CD14-positive monocyte (primary cell): ENCODE measurements around the gene ZNF687. TPM values are rescaled to one million over a fixed set of nuclear protein-coding genes. Genes with fewer than 3 reads are reported as not detected.

Source experiments
- DNase-seq, 3 donors: peaks; one replicate each; pipeline ENCODE4 v3.0.0-alpha.2; 2011 to 2022
- H2AFZ ChIP-seq: 2 replicates; pipeline ENCODE4 v1.6.0; 2012; ENCODE audit warnings: mild to moderate bottlenecking, low read depth, low read length, inconsistent platforms; ENCODE audit not compliant: insufficient read depth, poor library complexity, severe bottlenecking
- H3K27ac ChIP-seq, 2 donors: 1 replicate in 1 of 2; 2 replicates in 1 of 2; pipeline ENCODE4 v1.5.1; 2012 to 2013; ENCODE audit warnings: low read length in 2 of 2, control low read depth in 1 of 2, inconsistent platforms in 1 of 2, low read depth in 1 of 2, mild to moderate bottlenecking in 1 of 2
- H3K27me3 ChIP-seq, 2 donors: one replicate each; pipeline versions ENCODE4 v1.6.0 to v1.6.1; 2011 to 2013; ENCODE audit warnings: low read length in 2 of 2; ENCODE audit not compliant: control insufficient read depth in 2 of 2, insufficient read depth in 2 of 2
- H3K36me3 ChIP-seq, 2 donors: replicated peaks in 1 of 2; 1 replicate in 1 of 2; 2 replicates in 1 of 2; pipeline versions ENCODE4 v1.5.1 to v1.6.1; 2012 to 2013; ENCODE audit warnings: low read length in 2 of 2, control low read depth in 1 of 2, inconsistent platforms in 1 of 2, mild to moderate bottlenecking in 1 of 2; ENCODE audit not compliant: insufficient read depth in 2 of 2, control insufficient read depth in 1 of 2
- H3K4me1 ChIP-seq, 2 donors: 1 replicate in 1 of 2; 2 replicates in 1 of 2; pipeline versions ENCODE4 v1.5.1 to v1.6.1; 2012 to 2013; ENCODE audit warnings: low read length in 2 of 2, control low read depth in 1 of 2, inconsistent platforms in 1 of 2, mild to moderate bottlenecking in 1 of 2, moderate library complexity in 1 of 2; ENCODE audit not compliant: insufficient read depth in 2 of 2, control insufficient read depth in 1 of 2
- H3K4me2 ChIP-seq: replicated peaks from 2 replicates; pipeline ENCODE3; 2012; ENCODE audit warnings: low read length, moderate library complexity, mild to moderate bottlenecking; ENCODE audit not compliant: poor library complexity, severe bottlenecking; ENCODE audit errors: extremely low read depth
- H3K4me3 ChIP-seq, 3 experiments: fragments of 200-600 bp in 1 of 3; sonication (generic) in 1 of 3; replicated peaks in 1 of 3; 1 replicate in 2 of 3; 2 replicates in 1 of 3; pipeline ENCODE4 v1.5.1; 2011 to 2013; ENCODE audit warnings: low read length in 3 of 3, mild to moderate bottlenecking in 3 of 3, control low read depth in 2 of 3, low read depth in 2 of 3, inconsistent platforms in 1 of 3, moderate library complexity in 1 of 3
- H3K79me2 ChIP-seq: 2 replicates; pipeline ENCODE4 v1.6.0; 2012; ENCODE audit warnings: mild to moderate bottlenecking, control low read depth, inconsistent platforms, low read length, moderate library complexity; ENCODE audit not compliant: insufficient read depth
- H3K9ac ChIP-seq: 2 replicates; pipeline ENCODE4 v1.6.0; 2017; ENCODE audit warnings: low read length, mild to moderate bottlenecking; ENCODE audit not compliant: insufficient read depth, poor library complexity, severe bottlenecking
- H3K9me3 ChIP-seq, 2 donors: replicated peaks in 1 of 2; 1 replicate in 1 of 2; 2 replicates in 1 of 2; pipeline versions ENCODE4 v1.5.1 to v1.6.1; 2012 to 2013; ENCODE audit warnings: low read length in 2 of 2, control low read depth in 1 of 2; ENCODE audit not compliant: control insufficient read depth in 1 of 2, insufficient read depth in 1 of 2
- H4K20me1 ChIP-seq: 2 replicates; pipeline ENCODE4 v1.6.0; 2012; ENCODE audit warnings: mild to moderate bottlenecking, low read length, control low read depth, moderate library complexity; ENCODE audit not compliant: insufficient read depth
- H3K27ac Mint-ChIP-seq, 7 donors: one replicate each; pipeline ENCODE4 v1.8.0; 2020; ENCODE audit warnings: mild to moderate bottlenecking in 7 of 7, mixed read lengths in 7 of 7, moderate library complexity in 6 of 7, inconsistent platforms in 2 of 7
- H3K27me3 Mint-ChIP-seq, 3 donors: one replicate each; pipeline ENCODE4 v1.8.0; 2021 to 2022; ENCODE audit warnings: low read depth in 3 of 3, mild to moderate bottlenecking in 3 of 3, mixed read lengths in 3 of 3, moderate library complexity in 3 of 3, inconsistent platforms in 1 of 3
- H3K36me3 Mint-ChIP-seq, 2 donors: one replicate each; pipeline ENCODE4 v1.8.0; 2020; ENCODE audit warnings: mixed read lengths in 2 of 2, inconsistent platforms in 1 of 2, mild to moderate bottlenecking in 1 of 2
- H3K4me1 Mint-ChIP-seq: one replicate; pipeline ENCODE4 v1.8.0; 2020; ENCODE audit warnings: mild to moderate bottlenecking, mixed read lengths
- H3K4me3 Mint-ChIP-seq, 2 donors: one replicate each; pipeline ENCODE4 v1.8.0; 2020; ENCODE audit warnings: mild to moderate bottlenecking in 2 of 2, mixed read lengths in 2 of 2, moderate library complexity in 1 of 2
- H3K9me3 Mint-ChIP-seq, 7 donors: one replicate each; pipeline ENCODE4 v1.8.0; 2020 to 2022; ENCODE audit warnings: mixed read lengths in 7 of 7, mild to moderate bottlenecking in 6 of 7, moderate library complexity in 6 of 7, inconsistent platforms in 2 of 7
- WGBS: methylation state at CpG from one replicate; pipeline ENCODE4 v1.1.5; 2013; ENCODE audit warnings: missing lambda C conversion rate; ENCODE audit not compliant: insufficient coverage; 5-methylcytosine and 5-hydroxymethylcytosine counted together
- intact Hi-C, 2 donors: fragments of 100-400 bp; cut with micrococcal nuclease; formaldehyde crosslinking; loops; one replicate each; pipeline versions ENCODE4 v1.15.0 to v1.15.1; 2023
- polyA plus RNA-seq, 3 donors: library from polyadenylated mRNA; depleted of rRNA in 1 of 3; unstranded in 2 of 3; stranded (reverse) in 1 of 3; fragments of 300-500 nt in 2 of 3; fragments of >200 nt in 1 of 3; fragmentation: Illumina TruSeq in 2 of 3; gene quantifications; 1 replicate in 2 of 3; 2 replicates in 1 of 3; pipeline ENCODE4 v1.2.3, GENCODE V29; 2012 to 2021
- TF ChIP-seq, protein P1 (sequence below): fragments of 200-600 bp; IDR thresholded peaks from one replicate; pipeline ENCODE4 v1.8.0; 2022; ENCODE audit warnings: antibody characterized with exemption, mild to moderate bottlenecking

ZNF687 gene
- polyA plus RNA-seq, 3 donors: 1.3 to 26.5 (median 1.8) TPM

DNA sequence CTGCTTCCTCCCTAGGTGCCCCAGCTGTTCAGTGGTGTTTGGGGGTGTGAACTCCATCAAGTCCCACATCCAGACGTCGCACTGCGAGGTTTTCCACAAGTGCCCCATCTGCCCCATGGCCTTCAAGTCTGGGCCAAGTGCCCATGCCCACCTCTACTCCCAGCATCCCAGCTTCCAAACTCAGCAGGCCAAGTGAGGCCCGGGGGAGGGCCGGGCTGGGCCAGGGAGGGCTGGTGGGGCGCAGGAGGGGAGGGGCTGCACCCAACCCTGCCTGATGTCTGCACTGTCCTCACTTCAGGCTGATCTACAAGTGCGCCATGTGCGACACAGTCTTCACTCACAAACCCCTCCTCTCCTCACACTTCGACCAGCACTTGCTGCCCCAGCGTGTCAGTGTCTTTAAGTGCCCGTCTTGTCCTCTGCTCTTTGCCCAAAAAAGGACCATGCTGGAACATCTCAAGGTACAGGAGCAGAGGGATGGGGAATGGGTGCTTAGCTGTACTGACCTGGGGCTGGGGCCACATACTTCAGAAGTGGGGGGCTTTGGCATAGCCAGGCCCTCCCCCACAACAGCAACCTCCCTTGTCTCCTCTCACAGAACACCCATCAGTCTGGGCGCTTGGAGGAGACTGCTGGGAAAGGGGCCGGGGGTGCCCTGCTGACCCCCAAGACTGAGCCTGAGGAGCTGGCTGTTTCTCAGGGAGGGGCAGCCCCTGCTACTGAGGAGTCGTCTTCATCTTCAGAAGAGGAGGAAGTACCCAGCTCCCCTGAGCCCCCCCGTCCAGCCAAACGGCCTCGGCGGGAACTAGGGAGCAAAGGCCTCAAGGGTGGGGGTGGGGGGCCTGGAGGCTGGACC, 7.2 kb downstream of the ZNF687 start:
- WGBS: 20% methylated on average over 4 of the region's 18 CpGs
- Histone ChIP-seq H3K4me2 (no peak overlapping the region), H3K9ac (no peak overlapping the region), H3K9me3 (no peaks in the 10 kb centered on the region), H4K20me1 (peaks cover 97% of the 10 kb centered on the region), H3K79me2 (peaks cover 54% of the 10 kb centered on the region), H3K4me3 (no peak overlapping the region), H2AFZ (no peak overlapping the region), H3K27me3 (no peaks in the 10 kb centered on the region), H3K4me1 (peaks cover 8 to 17% of the 10 kb centered on the region in 2 donors), H3K36me3 (peaks cover 89 to 95% of the 10 kb centered on the region in 2 donors), H3K27ac (peak overlapping the region in 1 of 2 donors; percentile 41)
- H3K9me3 Mint-ChIP-seq: peaks cover 0 to 2% (median 0%) of the 10 kb centered on the region in 7 donors
- peaks cover 18% of the 10 kb centered on the region for H3K4me1 Mint-ChIP-seq
- intact Hi-C loops: loop anchor here in 1 of 2 donors (10.0 kb wide), 1 partner anchor 175 kb away; no protein-coding TSS in a partner anchor
- H3K36me3 Mint-ChIP-seq: peaks cover 77 to 98% of the 10 kb centered on the region in 2 donors
- TF ChIP-seq, protein P1, sequence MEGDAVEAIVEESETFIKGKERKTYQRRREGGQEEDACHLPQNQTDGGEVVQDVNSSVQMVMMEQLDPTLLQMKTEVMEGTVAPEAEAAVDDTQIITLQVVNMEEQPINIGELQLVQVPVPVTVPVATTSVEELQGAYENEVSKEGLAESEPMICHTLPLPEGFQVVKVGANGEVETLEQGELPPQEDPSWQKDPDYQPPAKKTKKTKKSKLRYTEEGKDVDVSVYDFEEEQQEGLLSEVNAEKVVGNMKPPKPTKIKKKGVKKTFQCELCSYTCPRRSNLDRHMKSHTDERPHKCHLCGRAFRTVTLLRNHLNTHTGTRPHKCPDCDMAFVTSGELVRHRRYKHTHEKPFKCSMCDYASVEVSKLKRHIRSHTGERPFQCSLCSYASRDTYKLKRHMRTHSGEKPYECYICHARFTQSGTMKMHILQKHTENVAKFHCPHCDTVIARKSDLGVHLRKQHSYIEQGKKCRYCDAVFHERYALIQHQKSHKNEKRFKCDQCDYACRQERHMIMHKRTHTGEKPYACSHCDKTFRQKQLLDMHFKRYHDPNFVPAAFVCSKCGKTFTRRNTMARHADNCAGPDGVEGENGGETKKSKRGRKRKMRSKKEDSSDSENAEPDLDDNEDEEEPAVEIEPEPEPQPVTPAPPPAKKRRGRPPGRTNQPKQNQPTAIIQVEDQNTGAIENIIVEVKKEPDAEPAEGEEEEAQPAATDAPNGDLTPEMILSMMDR: no peak
- H3K27me3 Mint-ChIP-seq: no peaks in the 10 kb centered on the region
- DNase-seq: no peak
- no peak overlapping the region for H3K4me3 Mint-ChIP-seq
- H3K27ac Mint-ChIP-seq: peak overlapping the region in 4 of 7 donors; percentile 22 to 63 (median 49)

DNA sequence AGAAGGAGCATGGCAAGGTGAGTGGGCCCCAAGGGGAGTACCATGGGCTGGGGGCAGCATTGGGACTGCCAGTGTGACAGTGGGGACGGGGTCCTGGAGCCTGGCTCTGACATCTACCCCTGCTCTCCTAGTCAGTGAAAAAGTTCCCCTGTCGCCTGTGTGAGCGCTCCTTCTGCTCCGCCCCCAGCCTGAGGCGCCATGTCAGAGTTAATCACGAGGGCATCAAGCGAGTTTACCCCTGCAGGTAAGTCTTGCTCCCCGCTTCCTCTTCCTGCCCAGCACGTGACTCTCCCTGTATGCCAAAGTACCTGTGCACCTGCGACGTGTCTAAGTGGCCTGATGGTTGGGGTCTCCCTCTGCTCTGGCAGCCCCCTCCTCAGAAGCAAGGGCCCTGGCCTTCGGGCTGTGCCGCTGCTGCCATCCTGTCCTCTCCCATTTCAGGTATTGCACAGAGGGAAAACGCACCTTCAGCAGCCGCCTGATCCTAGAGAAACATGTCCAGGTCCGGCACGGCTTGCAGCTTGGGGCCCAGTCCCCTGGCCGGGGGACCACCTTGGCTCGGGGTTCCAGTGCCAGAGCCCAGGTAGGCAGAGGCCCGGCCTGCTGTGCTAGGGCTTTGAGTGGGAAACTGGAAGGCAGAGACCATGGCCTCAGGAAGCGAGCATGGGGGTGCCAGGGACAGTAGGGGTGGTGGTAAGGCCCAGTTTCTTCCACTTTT, 8.1 kb downstream of the ZNF687 start:
- H3K36me3 Mint-ChIP-seq: peaks cover 79 to 97% of the 10 kb centered on the region in 2 donors
- Histone ChIP-seq H3K36me3 (peaks cover 92 to 98% of the 10 kb centered on the region in 2 donors), H3K27me3 (no peaks in the 10 kb centered on the region), H3K9ac (no peak overlapping the region), H3K79me2 (peaks cover 46% of the 10 kb centered on the region), H3K4me1 (peaks cover 7 to 11% of the 10 kb centered on the region in 2 donors), H3K4me3 (no peak overlapping the region), H3K27ac (peak overlapping the region in 1 of 2 donors; percentile 32), H3K4me2 (no peak overlapping the region), H3K9me3 (no peaks in the 10 kb centered on the region), H4K20me1 (peaks cover 88% of the 10 kb centered on the region), H2AFZ (no peak overlapping the region)
- DNase-seq: no peak
- peaks cover 16% of the 10 kb centered on the region for H3K4me1 Mint-ChIP-seq
- intact Hi-C loops: loop anchor here in 1 of 2 donors (10.0 kb wide), 1 partner anchor 175 kb away; no protein-coding TSS in a partner anchor
- H3K9me3 Mint-ChIP-seq: peaks cover 0 to 2% (median 0%) of the 10 kb centered on the region in 7 donors
- no peaks in the 10 kb centered on the region for H3K27me3 Mint-ChIP-seq
- H3K27ac Mint-ChIP-seq: peak overlapping the region in 5 of 7 donors; percentile 26 to 87 (median 43)
- 87% methylated on average over 20 of the region's 21 CpGs for WGBS
- TF ChIP-seq, protein P1: no peak
- H3K4me3 Mint-ChIP-seq: no peak overlapping the region
